ENCODE measurements around the gene HEATR5A. TPM values are rescaled to one million over a fixed set of nuclear protein-coding genes. Genes with fewer than 3 reads are reported as not detected.

The HEATR5A gene
- total and polyA plus RNA-seq, 2 donors (not counting 1 experiment from before 2014, with no cell fraction given) = 45.4 to 59.8 TPM

GRCh38 chr14:31357279-31357678 is 63.1 kb downstream of the HEATR5A start:
- Histone ChIP-seq H3K79me2 (ENCODE audit: control insufficient read depth, insufficient read depth, low read length) (no peaks in the 10 kb centered on the region), H3K27me3 (ENCODE audit: control insufficient read depth, insufficient read depth, low read length) (no peaks in the 10 kb centered on the region), H3K36me3 (ENCODE audit: control insufficient read depth, insufficient read depth, low read length) (peaks cover 2% of the 10 kb centered on the region), H3K4me1 (ENCODE audit: control insufficient read depth, extremely low read depth, insufficient read depth, low read length) (no peaks in the 10 kb centered on the region), H3K9me3 (ENCODE audit: control insufficient read depth, insufficient read depth, low read depth, low read length) (no peaks in the 10 kb centered on the region), H3K9ac (ENCODE audit: insufficient read depth, low read length) (no peak overlapping the region), H4K20me1 (ENCODE audit: control insufficient read depth, extremely low read depth, insufficient read depth, low read length) (no peaks in the 10 kb centered on the region), H2AFZ (ENCODE audit: low read length) (no peak overlapping the region), H3K27ac (ENCODE audit: insufficient read depth, low read length) (no peak overlapping the region), H3K4me2 (ENCODE audit: extremely low read depth, insufficient read depth, low read length) (no peak overlapping the region), H3K4me3 (replicated peaks in 1 of 4; ENCODE audit: control extremely low read depth in 1 of 4, insufficient read depth in 1 of 4, low read depth in 3 of 4, low read length in 4 of 4) (no peak overlapping the region)
- DNase-seq (ENCODE audit: low read depth in 2 of 2) = no peak
- no peak for TF ChIP-seq EZH2 (IDR thresholded peaks at IDR 0.05; ENCODE audit: low read length, missing control alignments)
- TF ChIP-seq CTCF (conservative IDR thresholded peaks at IDR 0.05 in 1 of 2, IDR thresholded peaks at IDR 0.05 in 1 of 2; ENCODE audit: low read depth in 1 of 2, low read length in 2 of 2) = no peak

- Histone ChIP-seq H4K20me1 (ENCODE audit: control insufficient read depth, extremely low read depth, insufficient read depth, low read length) (no peaks in the 10 kb centered on the region), H3K4me1 (ENCODE audit: control insufficient read depth, extremely low read depth, insufficient read depth, low read length) (peaks cover 2% of the 10 kb centered on the region), H3K9me3 (ENCODE audit: control insufficient read depth, insufficient read depth, low read depth, low read length) (no peaks in the 10 kb centered on the region), H3K9ac (ENCODE audit: insufficient read depth, low read length) (no peak overlapping the region), H2AFZ (ENCODE audit: low read length) (no peak overlapping the region), H3K36me3 (ENCODE audit: control insufficient read depth, insufficient read depth, low read length) (peaks cover 1% of the 10 kb centered on the region), H3K27me3 (ENCODE audit: control insufficient read depth, insufficient read depth, low read length) (no peaks in the 10 kb centered on the region), H3K4me2 (ENCODE audit: extremely low read depth, insufficient read depth, low read length) (no peak overlapping the region), H3K4me3 (replicated peaks in 1 of 4; ENCODE audit: control extremely low read depth in 1 of 4, insufficient read depth in 1 of 4, low read depth in 3 of 4, low read length in 4 of 4) (no peak overlapping the region), H3K79me2 (ENCODE audit: control insufficient read depth, insufficient read depth, low read length) (no peaks in the 10 kb centered on the region), H3K27ac (ENCODE audit: insufficient read depth, low read length) (no peak overlapping the region)
- TF ChIP-seq CTCF (conservative IDR thresholded peaks at IDR 0.05 in 1 of 2, IDR thresholded peaks at IDR 0.05 in 1 of 2; ENCODE audit: low read depth in 1 of 2, low read length in 2 of 2) (no peak), EZH2 (IDR thresholded peaks at IDR 0.05; ENCODE audit: low read length, missing control alignments) (no peak)
- no peak for DNase-seq (ENCODE audit: low read depth in 2 of 2)
Observed at GRCh38 chr14:31346097-31346496, 74.3 kb downstream of the HEATR5A start.

- Histone ChIP-seq H3K36me3 (ENCODE audit: control insufficient read depth, insufficient read depth, low read length) (peaks cover 1% of the 10 kb centered on the region), H3K27me3 (ENCODE audit: control insufficient read depth, insufficient read depth, low read length) (no peaks in the 10 kb centered on the region), H2AFZ (ENCODE audit: low read length) (no peak overlapping the region), H3K27ac (ENCODE audit: insufficient read depth, low read length) (no peak overlapping the region), H3K4me3 (replicated peaks in 1 of 4; ENCODE audit: control extremely low read depth in 1 of 4, insufficient read depth in 1 of 4, low read depth in 3 of 4, low read length in 4 of 4) (no peak overlapping the region), H3K4me1 (ENCODE audit: control insufficient read depth, extremely low read depth, insufficient read depth, low read length) (peaks cover 4% of the 10 kb centered on the region), H4K20me1 (ENCODE audit: control insufficient read depth, extremely low read depth, insufficient read depth, low read length) (no peaks in the 10 kb centered on the region), H3K79me2 (ENCODE audit: control insufficient read depth, insufficient read depth, low read length) (no peaks in the 10 kb centered on the region), H3K9me3 (ENCODE audit: control insufficient read depth, insufficient read depth, low read depth, low read length) (no peaks in the 10 kb centered on the region), H3K9ac (ENCODE audit: insufficient read depth, low read length) (no peak overlapping the region), H3K4me2 (ENCODE audit: extremely low read depth, insufficient read depth, low read length) (no peak overlapping the region)
- TF ChIP-seq CTCF (conservative IDR thresholded peaks at IDR 0.05 in 1 of 2, IDR thresholded peaks at IDR 0.05 in 1 of 2; ENCODE audit: low read depth in 1 of 2, low read length in 2 of 2) (no peak), EZH2 (IDR thresholded peaks at IDR 0.05; ENCODE audit: low read length, missing control alignments) (no peak)
- DNase-seq (ENCODE audit: low read depth in 2 of 2) = no peak
Observed at GRCh38 chr14:31341280-31341679, 79.1 kb downstream of the HEATR5A start.

Data from fibroblast of lung (primary cell).